HepG2 (cell line): ENCODE results near the gene OR6C75. TPM values are rescaled to one million over a fixed set of nuclear protein-coding genes. Genes with fewer than 3 reads are reported as not detected.

Source experiments
- ATAC-seq: fragments of 200-7000 bp; cut with Tn5 transposase; 3 replicates; pipeline ENCODE4 v1.9.1; 2020; ENCODE audit warnings: mild to moderate bottlenecking, moderate library complexity
- BruUV-seq: library from RNA; stranded (reverse); fragments of 400-500 nt; replicated peaks from 2 replicates; lab custom pipeline; 2021; lab: Mats Ljungman, UMichigan
- CTCF ChIA-PET: fragments of 300-600 bp; formaldehyde crosslinking; extraction: SDS; loops from one replicate; lab custom pipeline; 2021; ENCODE audit warnings: low total read pairs, inconsistent platforms, low intra/inter-chr PET ratio; lab: Yijun Ruan, JAX
- POLR2A ChIA-PET: fragments of 350-600 bp; sonication (Branson Sonifier 250); formaldehyde crosslinking; loops from one replicate; lab custom pipeline; 2020; ENCODE audit warnings: antibody characterized with exemption, inconsistent platforms; lab: Yijun Ruan, JAX
- DNase-seq: peaks from one replicate; pipeline ENCODE4 v3.0.0-alpha.2; 2015; ENCODE audit warnings: low spot score
- FAIRE-seq: peaks from 3 replicates; lab custom pipeline; 2011; peaks lifted over from hg19 to GRCh38; lab: Jason Lieb, UNC
- H2AFZ ChIP-seq: one replicate; pipeline ENCODE4 v1.6.1; 2011; ENCODE audit warnings: low read length, inconsistent platforms
- H3K27ac ChIP-seq: fragments of 300-600 bp; 3 replicates; pipeline ENCODE4 v1.8.0; 2011; ENCODE audit warnings: mixed run types, mild to moderate bottlenecking, mixed read lengths, low read length, inconsistent platforms; ENCODE audit not compliant: insufficient read depth; ENCODE audit errors: extremely low read length
- H3K27me3 ChIP-seq, 2 experiments: fragments of 200-600 bp in 1 of 2; 2 replicates in 1 of 2; 3 replicates in 1 of 2; pipeline versions ENCODE4 v1.6.0 to v1.8.0; 2011; ENCODE audit warnings: low read length in 2 of 2, mild to moderate bottlenecking in 2 of 2, moderate library complexity in 2 of 2, inconsistent platforms in 1 of 2; ENCODE audit not compliant: insufficient read depth in 2 of 2, control insufficient read depth in 1 of 2
- H3K36me3 ChIP-seq, 2 experiments: fragments of 200-600 bp in 1 of 2; replicated peaks in 1 of 2; 2 replicates in 1 of 2; 3 replicates in 1 of 2; pipeline versions ENCODE4 v1.5.1 to v1.8.0; 2011; ENCODE audit warnings: low read length in 2 of 2, inconsistent platforms in 1 of 2; ENCODE audit not compliant: insufficient read depth in 2 of 2, control insufficient read depth in 1 of 2
- H3K4me1 ChIP-seq: 2 replicates; pipeline ENCODE4 v1.5.1; 2012; ENCODE audit warnings: low read length, inconsistent platforms; ENCODE audit not compliant: insufficient read depth
- H3K4me2 ChIP-seq: 2 replicates; pipeline ENCODE4 v1.6.0; 2011; ENCODE audit warnings: low read depth, low read length, inconsistent platforms
- H3K4me3 ChIP-seq, 3 experiments: fragments of 200-600 bp in 1 of 3; sonication (generic), shearing (Covaris generic) in 1 of 3; replicated peaks in 1 of 3; 2 replicates each; pipeline ENCODE4 v1.5.1; 2011 to 2016; ENCODE audit warnings: low read length in 3 of 3, inconsistent platforms in 2 of 3, low read depth in 2 of 3, mild to moderate bottlenecking in 2 of 3, control low read depth in 1 of 3, mixed read lengths in 1 of 3; ENCODE audit not compliant: insufficient read depth in 1 of 3
- H3K79me2 ChIP-seq: one replicate; pipeline ENCODE4 v1.6.1; 2011; ENCODE audit warnings: low read length, inconsistent platforms; ENCODE audit not compliant: insufficient read depth
- H3K9ac ChIP-seq: 2 replicates; pipeline ENCODE4 v1.6.0; 2011; ENCODE audit warnings: mild to moderate bottlenecking, low read depth, low read length, inconsistent platforms; ENCODE audit not compliant: insufficient read depth
- H3K9me3 ChIP-seq: 2 replicates; pipeline ENCODE4 v1.5.1; 2012; ENCODE audit warnings: mild to moderate bottlenecking, low read length
- H4K20me1 ChIP-seq: 2 replicates; pipeline ENCODE4 v1.6.0; 2011; ENCODE audit warnings: inconsistent platforms, mild to moderate bottlenecking, low read length, moderate library complexity; ENCODE audit not compliant: insufficient read depth
- IKZF5 ChIP-seq: IDR thresholded peaks from 2 replicates; pipeline ENCODE4 v1.6.1; 2018; ENCODE audit warnings: missing genetic modification reagents, mild to moderate bottlenecking, missing compliant biosample characterization
- POLR2AphosphoS5 ChIP-seq: IDR thresholded peaks from 2 replicates; pipeline ENCODE4 v1.6.1; 2012; ENCODE audit warnings: low read depth, low read length
- PPARG ChIP-seq: conservative IDR thresholded peaks from 2 replicates; pipeline ENCODE4 v1.6.1; 2016; ENCODE audit warnings: missing biosample characterization, missing genetic modification reagents
- RBFOX2 ChIP-seq: fragments of 200-400 bp; formaldehyde crosslinking; IDR thresholded peaks from 2 replicates; pipeline ENCODE4 v1.6.1; 2017; ENCODE audit warnings: low read depth, mild to moderate bottlenecking, low read length
- SRSF9 ChIP-seq: fragments of 200-400 bp; formaldehyde crosslinking; IDR thresholded peaks from 2 replicates; pipeline ENCODE4 v1.6.1; 2018; ENCODE audit warnings: borderline replicate concordance, mild to moderate bottlenecking, low read depth, low read length; ENCODE audit not compliant: insufficient read depth, poor library complexity, severe bottlenecking
- ZNF274 ChIP-seq: sonication (generic); formaldehyde crosslinking; IDR thresholded peaks from 2 replicates; pipeline ENCODE4 v1.5.1; 2020; ENCODE audit warnings: mild to moderate bottlenecking, missing genetic modification reagents
- ZNF580 ChIP-seq: IDR thresholded peaks from 2 replicates; pipeline ENCODE4 v1.6.1; 2016; ENCODE audit warnings: low read depth, borderline replicate concordance
- ZSCAN5A ChIP-seq: sonication (generic); formaldehyde crosslinking; IDR thresholded peaks from 2 replicates; pipeline ENCODE4 v1.8.0; 2022; ENCODE audit warnings: mild to moderate bottlenecking, missing genetic modification reagents, borderline replicate concordance
- WGBS: methylation state at CpG from one replicate; pipeline ENCODE4 v1.1.6; 2017; ENCODE audit warnings: low lambda C conversion rate; 5-methylcytosine and 5-hydroxymethylcytosine counted together
- in situ Hi-C: cut with HindIII; loops from 2 replicates; pipeline ENCODE4 v1.10.0; 2017; ENCODE audit warnings: low pct_unique_long_range_greater_than_20kb; ENCODE audit not compliant: extremely low pct_ligation_motif_present
- intact Hi-C: fragments of 100-400 bp; cut with micrococcal nuclease; formaldehyde crosslinking; loops from one replicate; pipeline ENCODE4 v1.10.0; 2022; ENCODE audit not compliant: unreplicated experiment
- polyA plus RNA-seq, 8 experiments: library from polyadenylated mRNA; depleted of rRNA in 3 of 8; stranded (reverse) in 7 of 8; unstranded in 1 of 8; fragments of >200 nt; fragmentation: Illumina TruSeq in 4 of 8; extraction: Trizol in 4 of 8; gene quantifications; 2 replicates each; pipeline versions ENCODE4 v1.2.1 to v1.2.3, GENCODE V29; 2011 to 2016; ENCODE audit warnings: low read depth in 4 of 8, missing spikeins in 1 of 8, mixed read lengths in 1 of 8; ENCODE audit not compliant: insufficient read depth in 1 of 8
- total RNA-seq, 5 experiments: library from RNA; depleted of rRNA; stranded (reverse); fragments of >200 nt; fragmentation: Illumina TruSeq; extraction: Trizol; gene quantifications; 2 replicates each; pipeline ENCODE4 v1.2.3, GENCODE V29; 2016; ENCODE audit warnings: low read depth in 1 of 5

Gene OR6C75
- total and polyA plus RNA-seq, 2 of the 13 experiments (the other 11 are each of a cell fraction or from before 2014, with no cell fraction given), result not detected

- Histone ChIP-seq H3K4me2 (no peak within 1 kb of the TSS), H3K27me3 (no peaks in the 10 kb centered on the region), H3K9ac (no peak within 1 kb of the TSS), H3K4me3 (no peak within 1 kb of the TSS), H3K36me3 (no peaks in the 10 kb centered on the region), H4K20me1 (no peaks in the 10 kb centered on the region), H2AFZ (no peak within 1 kb of the TSS), H3K79me2 (no peaks in the 10 kb centered on the region), H3K9me3 (no peaks in the 10 kb centered on the region), H3K27ac (no peak within 1 kb of the TSS), H3K4me1 (no peaks in the 10 kb centered on the region)
- in situ Hi-C loops, result no loop called here
- intact Hi-C loops, result no loop called here
- TF ChIP-seq ZNF580 (CRISPR knock-in tag) (no peak), ZNF274 (CRISPR knock-in tag) (no peak), POLR2AphosphoS5 (no peak), RBFOX2 (no peak), ZSCAN5A (CRISPR knock-in tag) (no peak), IKZF5 (CRISPR knock-in tag) (no peak), PPARG (CRISPR knock-in tag) (no peak), SRSF9 (no peak)
- ATAC-seq (no peak), DNase-seq (no peak), FAIRE-seq (no peak)
- ChIA-PET POLR2A (no interaction called here), CTCF (no interaction called here)
- 72% methylated on average over 1 of the region's 1 CpG for WGBS
- no TSS peak for BruUV-seq
Measured at GRCh38 chr12:55400229-55400628, 37.5 kb downstream of the OR6C75 start, which contains the start of gene OR6C65. Gene OR6C65 (plus strand): TSS chr12:55400529. CDS start chr12:55400529, 0 bp downstream.
